Activated CD4-positive, alpha-beta memory T cell treated with anti-CD3 and anti-CD28 coated beads for 36 hours (primary cell): Measurements from ENCODE around the gene GABRG3. TPM values are rescaled to one million over a fixed set of nuclear protein-coding genes. Genes with fewer than 3 reads are reported as not detected.

Source experiments
- CTCF ChIA-PET: fragments of 350-600 bp; sonication (Branson Sonifier 250); formaldehyde crosslinking; loops from one replicate; lab custom pipeline; 2021; ENCODE audit warnings: antibody characterized with exemption, inconsistent platforms; lab: Charles Lee
- POLR2A ChIA-PET: fragments of 350-600 bp; sonication (Branson Sonifier 250); formaldehyde crosslinking; loops from one replicate; lab custom pipeline; 2021; ENCODE audit warnings: antibody characterized with exemption; lab: Charles Lee
- DNase-seq: peaks from one replicate; pipeline ENCODE4 v3.0.0-alpha.2; 2020
- H3K27ac Mint-ChIP-seq: one replicate; pipeline ENCODE4 v1.8.0; 2021; ENCODE audit warnings: mixed read lengths
- H3K27me3 Mint-ChIP-seq: one replicate; pipeline ENCODE4 v1.8.0; 2021; ENCODE audit warnings: mixed read lengths
- H3K36me3 Mint-ChIP-seq: one replicate; pipeline ENCODE4 v1.8.0; 2021; ENCODE audit warnings: mixed read lengths
- H3K4me1 Mint-ChIP-seq: one replicate; pipeline ENCODE4 v1.8.0; 2021; ENCODE audit warnings: low read depth, mixed read lengths
- H3K4me3 Mint-ChIP-seq: one replicate; pipeline ENCODE4 v1.8.0; 2021; ENCODE audit warnings: mild to moderate bottlenecking, mixed read lengths
- H3K9me3 Mint-ChIP-seq: one replicate; pipeline ENCODE4 v1.8.0; 2021; ENCODE audit warnings: mixed read lengths
- intact Hi-C: fragments of 100-400 bp; cut with micrococcal nuclease; formaldehyde crosslinking; loops from one replicate; pipeline ENCODE4 v1.15.1; 2023
- total RNA-seq, 2 experiments: library from RNA; stranded (reverse); gene quantifications; one replicate each; pipeline ENCODE4 v1.2.3, GENCODE V29; 2021

Gene GABRG3
- total RNA-seq, 2 experiments from 2014 or later, result not detected

DNA sequence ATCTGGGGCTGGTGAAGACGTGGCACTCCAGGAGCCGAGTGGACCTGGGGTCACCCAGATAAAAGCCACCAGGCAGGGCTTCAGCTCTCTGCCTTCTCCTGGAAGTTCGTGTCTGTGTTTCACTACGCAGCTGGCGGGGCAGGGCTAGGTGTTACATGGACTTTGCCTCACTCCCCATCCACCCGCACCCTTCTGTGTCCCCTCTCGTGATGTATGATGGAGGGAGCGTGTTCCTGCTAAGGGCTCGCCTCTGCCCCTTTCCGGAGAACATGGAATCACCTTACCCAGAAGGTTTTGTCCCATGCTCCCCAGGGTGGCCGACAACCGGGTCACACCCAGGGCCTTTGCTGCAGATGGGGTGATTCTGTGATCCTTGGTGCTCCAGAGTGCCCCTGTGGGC lies 96.2 kb downstream of the GABRG3 start:
- ChIA-PET CTCF (no interaction called here), POLR2A (no interaction called here)
- no peak for DNase-seq
- H3K4me1 Mint-ChIP-seq, result no peaks in the 10 kb centered on the region
- H3K36me3 Mint-ChIP-seq, result peaks cover 3% of the 10 kb centered on the region
- H3K27ac Mint-ChIP-seq, result no peak overlapping the region
- intact Hi-C loops, result no loop called here
- peaks cover 43% of the 10 kb centered on the region for H3K9me3 Mint-ChIP-seq
- no peaks in the 10 kb centered on the region for H3K27me3 Mint-ChIP-seq
- no peak overlapping the region for H3K4me3 Mint-ChIP-seq

DNA sequence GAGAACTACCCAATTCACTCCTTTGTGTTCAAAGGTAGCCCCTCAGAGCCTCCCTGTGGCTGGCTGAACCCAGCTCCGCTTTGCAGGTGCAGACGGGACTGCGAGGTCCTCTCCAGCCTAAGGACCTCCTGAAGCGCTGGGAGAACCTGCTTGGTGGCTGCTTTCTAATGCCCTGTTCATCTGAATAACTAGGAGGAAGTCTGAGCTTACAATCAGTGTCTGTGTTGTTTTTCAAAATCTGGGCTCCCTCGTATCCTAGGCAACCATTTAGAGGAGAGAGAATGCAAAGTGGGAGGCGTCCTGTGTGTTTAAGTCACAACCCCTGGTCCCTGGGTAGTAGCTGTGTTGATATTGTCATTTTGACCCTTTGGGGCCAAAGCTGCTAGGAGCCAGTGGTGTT lies 99.9 kb downstream of the GABRG3 start:
- no peaks in the 10 kb centered on the region for H3K27me3 Mint-ChIP-seq
- POLR2A ChIA-PET, result no interaction called here

DNA sequence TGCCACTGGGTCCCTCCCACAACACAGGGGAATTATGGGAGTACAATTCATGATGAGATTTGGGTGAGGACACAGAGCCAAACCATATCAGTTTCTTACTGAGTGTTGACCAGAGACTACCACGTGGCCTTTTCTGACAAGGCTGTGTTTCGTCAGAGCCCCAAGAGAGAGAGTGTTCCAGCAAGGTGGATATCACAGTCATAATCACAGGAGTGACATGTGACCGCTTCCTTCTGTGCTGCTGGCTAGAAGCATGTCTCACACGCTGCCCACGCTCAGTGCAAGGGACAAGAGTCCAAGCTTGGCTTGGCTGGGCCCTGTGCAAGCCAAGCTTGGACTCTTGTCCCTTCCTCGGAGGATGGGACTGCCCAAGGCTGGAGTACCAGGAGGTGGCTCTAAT lies 103.2 kb downstream of the GABRG3 start:
- intact Hi-C loops, result no loop called here
- H3K36me3 Mint-ChIP-seq, result no peaks in the 10 kb centered on the region
- POLR2A ChIA-PET, result no interaction called here
- DNase-seq, result no peak
- no peak overlapping the region for H3K4me3 Mint-ChIP-seq
- no peaks in the 10 kb centered on the region for H3K27me3 Mint-ChIP-seq
- CTCF ChIA-PET, result no interaction called here
- no peaks in the 10 kb centered on the region for H3K4me1 Mint-ChIP-seq
- no peak overlapping the region for H3K27ac Mint-ChIP-seq
- H3K9me3 Mint-ChIP-seq, result peaks cover 17% of the 10 kb centered on the region

More for the DNA sequence above, 99.9 kb downstream of the GABRG3 start:
- Mint-ChIP-seq H3K27ac (no peak overlapping the region), H3K9me3 (peaks cover 47% of the 10 kb centered on the region), H3K36me3 (peaks cover 3% of the 10 kb centered on the region), H3K4me1 (no peaks in the 10 kb centered on the region), H3K4me3 (no peak overlapping the region)
- no peak for DNase-seq
- CTCF ChIA-PET, result no interaction called here
- intact Hi-C loops, result no loop called here

DNA sequence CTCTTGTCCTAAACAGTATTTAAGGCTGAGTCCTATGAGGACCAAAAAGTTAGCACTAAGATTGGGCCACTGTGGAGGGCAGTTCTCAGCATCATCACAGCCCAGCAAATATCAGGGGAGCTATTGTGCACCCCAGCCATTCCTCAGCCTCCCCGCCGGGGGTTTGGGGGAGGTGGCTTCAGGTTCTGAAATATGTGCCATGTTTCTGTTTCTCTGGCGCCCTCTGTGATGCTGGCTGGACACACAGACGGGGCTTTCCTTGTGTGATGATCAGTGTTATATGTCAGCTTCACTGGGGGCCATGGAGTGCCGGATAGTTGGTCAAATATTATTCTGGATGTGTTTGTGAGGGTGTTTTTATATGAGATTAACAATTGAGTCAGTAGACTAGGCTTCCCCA lies 106.8 kb downstream of the GABRG3 start:
- no peak for DNase-seq
- no peaks in the 10 kb centered on the region for H3K4me1 Mint-ChIP-seq
- H3K27ac Mint-ChIP-seq, result no peak overlapping the region
- H3K4me3 Mint-ChIP-seq, result no peak overlapping the region
- ChIA-PET POLR2A (no interaction called here), CTCF (no interaction called here)
- H3K36me3 Mint-ChIP-seq, result no peaks in the 10 kb centered on the region
- intact Hi-C loops, result no loop called here
- no peaks in the 10 kb centered on the region for H3K27me3 Mint-ChIP-seq
- H3K9me3 Mint-ChIP-seq, result peaks cover 2% of the 10 kb centered on the region

DNA sequence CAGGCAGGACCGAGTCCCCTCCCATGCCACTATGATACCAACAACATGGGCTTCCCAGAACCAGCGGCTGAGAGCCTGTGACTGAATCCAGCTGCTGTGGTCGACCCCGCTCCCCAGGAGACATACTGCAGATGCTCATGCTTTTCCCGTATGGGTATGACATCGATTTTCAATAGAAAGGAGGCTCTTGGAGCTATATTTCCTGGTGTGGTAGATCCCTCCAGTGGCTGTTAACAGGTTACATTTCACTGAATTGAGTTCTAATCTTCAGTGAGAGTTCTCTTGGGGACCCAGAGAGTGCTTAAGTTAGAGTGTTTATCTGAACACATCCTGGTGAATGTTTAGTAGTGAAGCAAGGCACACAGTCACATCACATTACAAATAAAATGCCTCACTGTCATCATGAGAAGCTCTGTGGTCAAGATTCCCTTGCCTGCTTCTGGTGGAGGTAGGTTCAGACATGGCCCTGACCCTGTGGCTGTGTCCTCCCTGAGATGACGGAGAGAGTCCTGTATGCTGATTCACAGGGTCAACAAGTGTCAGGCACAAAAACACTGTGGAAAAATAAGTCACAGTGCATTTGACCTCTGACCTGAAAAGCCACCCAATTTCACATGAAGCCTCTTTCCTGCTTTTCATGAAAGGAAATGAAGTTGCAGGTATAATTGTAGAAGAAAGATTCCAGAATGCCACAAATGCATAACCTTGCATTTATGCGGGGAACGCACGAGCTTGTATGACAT lies 110.9 kb downstream of the GABRG3 start:
- ChIA-PET POLR2A (no interaction called here), CTCF (no interaction called here)
- Mint-ChIP-seq H3K9me3 (no peaks in the 10 kb centered on the region), H3K27ac (no peak overlapping the region), H3K4me1 (no peaks in the 10 kb centered on the region), H3K4me3 (no peak overlapping the region), H3K27me3 (no peaks in the 10 kb centered on the region), H3K36me3 (no peaks in the 10 kb centered on the region)
- intact Hi-C loops, result no loop called here
- no peak for DNase-seq

DNA sequence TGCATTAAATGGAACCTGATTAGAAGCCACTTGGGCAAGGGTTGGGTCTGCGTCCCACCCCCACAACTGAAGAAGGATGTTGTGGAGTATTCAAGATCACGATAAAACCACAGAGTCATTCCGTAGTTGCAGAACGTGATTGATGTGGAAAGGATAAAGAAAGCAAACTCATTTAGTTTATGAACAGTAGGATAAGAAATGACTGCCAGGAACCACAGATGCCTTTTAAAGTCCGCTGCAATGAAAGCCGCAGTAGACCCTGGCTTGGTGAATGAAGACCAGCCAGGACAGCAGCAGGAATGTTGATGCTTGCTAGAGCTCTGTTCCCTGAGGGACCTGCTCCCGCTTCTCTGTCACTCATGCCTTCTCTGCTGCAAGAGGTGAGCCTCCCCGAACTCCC lies 111.5 kb downstream of the GABRG3 start:
- no peak for DNase-seq
- Mint-ChIP-seq H3K27me3 (no peaks in the 10 kb centered on the region), H3K4me3 (no peak overlapping the region), H3K27ac (no peak overlapping the region), H3K9me3 (no peaks in the 10 kb centered on the region), H3K4me1 (no peaks in the 10 kb centered on the region), H3K36me3 (no peaks in the 10 kb centered on the region)
- POLR2A ChIA-PET, result no interaction called here
- CTCF ChIA-PET, result no interaction called here
- intact Hi-C loops, result no loop called here

DNA sequence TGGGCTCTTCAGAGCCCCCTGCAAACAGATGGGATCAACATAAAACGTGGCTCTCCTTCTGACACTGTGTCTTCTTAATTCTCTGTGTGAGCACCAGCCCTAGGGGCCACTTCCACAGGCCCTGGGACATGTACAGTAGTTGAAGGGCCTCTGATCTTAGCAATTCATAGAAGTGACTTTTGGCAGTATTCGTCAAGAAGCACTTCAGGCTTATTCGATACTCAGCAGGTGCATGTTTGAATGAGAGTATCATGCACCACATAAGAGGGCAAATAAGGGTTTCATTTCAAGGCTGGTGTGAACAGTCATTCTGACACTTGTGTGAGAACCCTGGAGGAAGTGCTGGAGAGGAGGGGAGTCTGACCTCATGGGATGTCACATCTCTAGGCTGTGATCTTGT lies 113.9 kb downstream of the GABRG3 start:
- no peak overlapping the region for H3K27ac Mint-ChIP-seq
- ChIA-PET POLR2A (no interaction called here), CTCF (no interaction called here)
- no peaks in the 10 kb centered on the region for H3K4me1 Mint-ChIP-seq
- peaks cover 12% of the 10 kb centered on the region for H3K9me3 Mint-ChIP-seq
- DNase-seq, result no peak
- H3K27me3 Mint-ChIP-seq, result no peaks in the 10 kb centered on the region
- H3K4me3 Mint-ChIP-seq, result no peak overlapping the region
- H3K36me3 Mint-ChIP-seq, result no peaks in the 10 kb centered on the region
- intact Hi-C loops, result no loop called here

DNA sequence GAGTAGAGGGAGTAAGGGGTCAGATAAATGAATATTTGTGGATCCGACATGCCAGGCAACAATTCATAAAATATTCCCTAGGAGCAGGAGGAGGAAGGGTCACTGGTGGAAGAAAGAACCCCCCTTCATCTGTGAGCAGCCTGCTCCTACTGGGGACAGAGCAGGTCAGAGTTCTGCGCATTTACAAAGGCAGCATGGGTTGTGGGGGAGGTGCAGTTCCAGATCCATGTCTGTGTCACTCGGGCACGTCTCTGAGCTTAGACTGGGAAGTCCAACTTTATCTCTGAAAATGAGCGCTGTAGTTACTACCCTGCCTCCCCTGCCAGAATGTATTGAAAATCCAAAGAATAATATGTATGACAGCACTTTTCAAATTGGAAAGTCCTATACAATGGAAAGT lies 115.2 kb downstream of the GABRG3 start:
- ChIA-PET POLR2A (no interaction called here), CTCF (no interaction called here)
- Mint-ChIP-seq H3K4me3 (no peak overlapping the region), H3K4me1 (no peaks in the 10 kb centered on the region), H3K27me3 (no peaks in the 10 kb centered on the region), H3K9me3 (peaks cover 14% of the 10 kb centered on the region), H3K36me3 (no peaks in the 10 kb centered on the region), H3K27ac (no peak overlapping the region)
- intact Hi-C loops, result no loop called here
- DNase-seq, result no peak

DNA sequence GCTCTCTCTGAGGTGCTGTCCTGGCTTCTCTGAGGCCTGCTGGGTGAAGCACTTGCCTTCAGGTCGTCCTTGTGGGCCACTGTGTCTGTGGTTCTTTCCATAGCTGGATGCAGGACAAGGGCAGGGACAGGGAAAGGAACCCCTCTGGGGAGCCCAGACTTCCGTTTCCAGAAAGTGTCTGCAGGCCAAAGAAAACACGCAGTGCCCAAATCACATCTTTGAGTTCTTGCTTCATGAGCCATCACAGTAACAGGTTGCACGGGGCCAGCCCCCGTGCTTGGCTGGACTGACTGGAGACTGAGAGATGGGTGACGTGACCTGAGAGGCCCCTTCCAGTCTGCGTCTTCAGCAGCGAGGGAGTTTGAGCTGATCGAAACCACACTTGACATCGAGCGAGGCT lies 115.8 kb downstream of the GABRG3 start:
- Mint-ChIP-seq H3K27ac (no peak overlapping the region), H3K4me3 (no peak overlapping the region), H3K9me3 (peaks cover 18% of the 10 kb centered on the region), H3K36me3 (no peaks in the 10 kb centered on the region), H3K27me3 (no peaks in the 10 kb centered on the region), H3K4me1 (no peaks in the 10 kb centered on the region)
- ChIA-PET CTCF (no interaction called here), POLR2A (no interaction called here)
- intact Hi-C loops, result no loop called here
- DNase-seq, result no peak

DNA sequence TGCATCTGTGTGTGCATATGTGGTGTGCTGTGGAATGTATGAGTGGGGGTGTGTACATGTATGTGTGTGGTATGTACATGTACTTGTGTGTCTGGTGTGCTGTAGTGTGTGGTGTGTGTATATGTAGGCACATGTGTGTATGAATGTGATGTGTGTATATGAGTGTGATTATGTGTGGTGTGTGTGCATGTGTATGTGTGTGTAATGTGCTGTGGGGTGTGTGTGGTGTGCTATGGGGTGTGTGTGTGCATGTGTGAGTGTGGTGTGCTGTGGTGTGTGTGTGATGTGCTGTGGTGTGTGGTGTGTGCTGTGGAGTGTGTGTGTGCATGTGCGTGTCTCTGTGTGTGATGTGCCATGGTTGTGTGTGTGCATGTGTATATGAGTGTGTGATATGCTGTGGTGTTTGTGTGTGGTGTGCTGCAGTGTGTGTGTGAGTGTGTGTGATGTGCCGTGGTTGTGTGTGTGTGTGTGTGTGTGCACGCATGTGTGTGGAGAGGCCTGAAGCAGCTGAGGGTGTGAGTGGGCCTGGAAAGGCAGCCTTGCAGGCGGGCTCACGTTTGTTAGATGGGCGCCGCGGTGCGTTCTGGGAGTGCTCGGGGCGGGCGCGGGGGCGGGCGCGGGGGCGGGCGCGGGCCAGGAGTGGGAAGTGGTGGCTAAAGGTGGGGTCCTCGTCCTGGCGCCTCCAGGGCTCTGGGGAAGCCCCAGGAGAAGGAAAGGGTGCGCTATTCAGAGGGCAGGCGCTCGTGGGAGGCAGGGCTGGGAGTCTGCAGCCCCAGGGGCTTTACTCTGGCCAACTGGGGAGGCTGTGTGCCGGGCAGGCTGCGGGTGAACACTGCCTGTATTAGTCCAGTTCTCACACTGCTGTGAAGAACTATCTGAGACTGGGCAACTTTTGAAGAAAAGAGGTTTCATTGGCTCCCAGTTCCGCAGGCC lies 116.9 kb downstream of the GABRG3 start:
- ChIA-PET POLR2A (no interaction called here), CTCF (no interaction called here)
- no peaks in the 10 kb centered on the region for H3K36me3 Mint-ChIP-seq
- intact Hi-C loops, result no loop called here
- no peak overlapping the region for H3K4me3 Mint-ChIP-seq
- H3K27ac Mint-ChIP-seq, result no peak overlapping the region
- peaks cover 28% of the 10 kb centered on the region for H3K9me3 Mint-ChIP-seq
- no peaks in the 10 kb centered on the region for H3K27me3 Mint-ChIP-seq
- DNase-seq, result no peak
- no peaks in the 10 kb centered on the region for H3K4me1 Mint-ChIP-seq

DNA sequence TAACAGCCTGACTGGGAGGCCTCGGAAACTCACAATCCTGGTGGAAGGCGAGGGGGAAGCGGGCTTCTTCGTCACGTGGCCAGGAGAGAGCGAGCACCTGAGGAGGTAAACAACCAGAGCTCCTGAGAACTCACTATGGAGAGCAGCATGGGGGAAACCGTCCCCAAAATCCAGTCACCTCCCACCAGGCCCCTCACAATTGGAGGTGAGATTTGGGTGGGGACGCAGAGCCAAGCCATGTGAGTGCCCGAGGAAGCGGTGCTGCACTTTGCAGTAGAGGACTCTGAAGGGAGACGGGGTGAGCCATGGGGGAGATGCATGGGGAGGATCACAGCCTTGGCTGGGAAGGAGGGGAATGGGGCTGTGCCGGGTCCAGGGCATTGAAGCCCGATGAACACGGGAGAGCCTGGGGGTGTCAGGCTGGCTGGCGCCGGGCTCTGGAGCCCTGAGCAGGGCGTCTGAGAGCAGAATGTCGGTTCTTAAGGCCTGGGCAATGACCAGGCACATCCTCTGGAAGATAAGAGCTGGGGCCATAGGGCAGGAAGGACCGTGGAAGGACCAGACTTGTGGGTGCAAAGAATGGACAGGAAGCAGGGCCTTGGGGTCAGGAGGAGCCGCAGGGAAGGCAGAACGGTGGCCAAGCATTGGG lies 117.7 kb downstream of the GABRG3 start:
- intact Hi-C loops, result no loop called here
- Mint-ChIP-seq H3K27ac (no peak overlapping the region), H3K4me3 (no peak overlapping the region), H3K4me1 (no peaks in the 10 kb centered on the region), H3K27me3 (no peaks in the 10 kb centered on the region), H3K36me3 (no peaks in the 10 kb centered on the region), H3K9me3 (peaks cover 30% of the 10 kb centered on the region)
- ChIA-PET CTCF (no interaction called here), POLR2A (no interaction called here)
- DNase-seq, result no peak

DNA sequence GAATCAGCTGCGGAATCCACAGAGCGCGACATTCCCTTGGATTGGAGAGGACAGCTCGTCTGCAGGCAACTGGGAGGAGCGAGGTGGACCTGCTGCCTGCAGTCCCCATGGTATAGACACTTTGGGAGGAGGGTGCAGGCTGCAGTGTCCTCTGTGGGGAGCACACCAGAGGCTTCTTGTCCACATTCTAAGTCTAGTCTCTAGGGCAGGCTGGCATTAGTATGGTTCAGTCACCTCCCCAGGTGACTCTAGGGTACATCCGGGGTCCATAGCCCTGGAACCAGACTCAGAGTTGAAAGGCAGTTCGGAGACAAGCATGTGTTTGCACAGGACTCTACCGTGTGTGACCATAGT lies 118.2 kb downstream of the GABRG3 start:
- Mint-ChIP-seq H3K27ac (no peak overlapping the region), H3K4me1 (no peaks in the 10 kb centered on the region), H3K27me3 (no peaks in the 10 kb centered on the region), H3K36me3 (no peaks in the 10 kb centered on the region), H3K9me3 (peaks cover 30% of the 10 kb centered on the region), H3K4me3 (no peak overlapping the region)
- no peak for DNase-seq
- ChIA-PET CTCF (no interaction called here), POLR2A (no interaction called here)
- intact Hi-C loops, result no loop called here
